Measurements from ENCODE around the gene INHBB.
"Not testable (repeated sequence)": the region's sequence is repeated elsewhere in the genome, so short reads cannot be mapped to it uniquely, and the experiment has no call there.

INHBB gene

GRCh38 chr2:120346026-120346666 is at the start of gene INHBB:
TSS of gene INHBB (plus strand) at chr2:120346136. CDS start at chr2:120346189, 53 bp downstream.
- no peak for FAIRE-seq

DNA sequence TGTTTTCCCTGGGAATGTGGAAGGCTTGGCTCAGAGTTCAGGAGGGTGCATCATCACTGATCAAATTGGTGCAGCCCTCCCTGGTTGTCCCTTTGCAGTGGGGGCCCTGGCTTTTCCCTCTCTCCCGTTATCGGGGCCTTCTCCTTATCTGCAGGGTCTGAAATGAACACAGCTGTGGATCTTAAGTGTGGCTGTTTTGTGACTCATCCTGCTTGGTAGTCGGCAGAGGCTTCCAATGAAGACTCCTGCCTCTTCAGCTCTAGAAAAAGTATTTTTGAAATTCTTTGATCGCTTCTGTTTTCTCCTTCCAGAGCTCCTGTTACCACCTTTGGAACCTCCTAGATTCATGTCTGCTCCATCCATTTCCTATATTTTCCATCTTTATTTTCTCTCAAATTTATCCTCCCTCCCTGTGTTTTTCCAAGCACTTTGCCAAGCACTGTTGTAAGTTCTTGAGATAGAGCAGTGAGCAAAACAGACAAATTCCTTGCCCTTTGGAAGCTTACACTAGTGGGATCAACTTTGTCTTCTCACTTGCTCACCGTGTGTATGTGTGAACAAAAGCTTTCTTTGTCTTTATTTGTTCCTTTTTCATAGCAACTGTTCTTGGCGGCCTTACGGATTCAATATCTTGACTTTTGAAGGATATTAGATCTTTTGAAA is 47.6 kb upstream of the INHBB start:
- FAIRE-seq: no peak

- no peak for FAIRE-seq
Measured at GRCh38 chr2:120299004-120299403, 46.9 kb upstream of the INHBB start.

DNA sequence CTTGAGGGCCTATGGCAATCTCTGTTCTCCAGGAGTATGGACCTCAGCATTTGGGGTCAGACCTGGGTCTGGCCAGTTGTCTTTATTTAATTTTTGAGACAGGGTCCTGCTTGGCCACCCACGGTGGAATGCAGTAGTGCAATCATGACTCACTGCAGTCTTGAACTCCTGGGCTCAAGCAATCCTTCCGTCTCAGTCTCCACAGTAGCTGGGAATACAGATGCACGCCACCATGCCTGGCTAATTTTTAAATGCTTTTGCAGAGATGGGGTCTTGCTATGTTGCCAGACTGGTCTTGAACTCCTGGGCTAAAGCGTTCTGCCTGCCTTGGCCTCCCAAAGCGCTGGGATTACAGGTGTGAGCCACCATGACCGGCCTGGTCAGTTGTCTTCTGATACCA is 46.4 kb upstream of the INHBB start:
- no peak for FAIRE-seq

- no peak for FAIRE-seq
Measured at GRCh38 chr2:120300385-120300784, 45.6 kb upstream of the INHBB start.

DNA sequence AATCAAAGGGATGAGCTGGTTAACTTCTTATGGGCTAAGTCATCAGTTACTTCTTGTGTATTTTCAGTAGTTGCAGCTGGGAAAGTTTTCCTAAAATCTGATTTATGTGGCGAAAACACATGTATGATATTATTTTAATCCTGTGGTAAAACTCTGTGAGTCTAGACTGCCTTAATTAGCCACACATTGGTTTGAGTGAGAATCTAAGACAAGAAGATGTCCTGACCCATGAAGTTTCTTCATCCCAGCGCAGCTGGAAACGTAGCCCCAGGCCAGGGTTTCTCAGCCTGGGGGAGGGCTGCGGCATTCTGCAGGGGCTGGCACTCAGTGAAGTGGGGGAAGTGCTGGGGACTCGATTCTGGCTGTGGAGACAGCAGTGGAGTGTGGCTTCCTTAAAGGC is 44.7 kb upstream of the INHBB start:
- FAIRE-seq: no peak

DNA sequence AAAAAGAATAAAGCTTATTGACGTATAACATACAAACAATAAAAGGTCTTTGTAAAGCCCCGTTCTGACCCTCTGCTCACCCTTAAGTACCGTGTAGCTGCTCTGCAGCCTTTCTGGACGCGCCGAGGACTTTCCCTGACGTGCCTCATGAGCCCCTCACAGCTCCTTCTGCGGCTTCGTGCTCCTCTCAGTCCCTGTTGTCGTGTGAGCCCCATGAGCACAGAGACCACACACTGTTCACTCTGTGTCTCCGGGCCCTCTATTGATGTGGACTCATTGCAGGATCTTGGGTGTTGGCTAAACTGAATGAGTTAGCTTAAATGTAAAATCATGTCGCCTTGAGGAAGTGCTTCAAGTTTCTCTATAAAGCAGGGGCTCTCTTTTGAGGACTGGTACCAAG is 43.6 kb upstream of the INHBB start:
- no peak for FAIRE-seq

DNA sequence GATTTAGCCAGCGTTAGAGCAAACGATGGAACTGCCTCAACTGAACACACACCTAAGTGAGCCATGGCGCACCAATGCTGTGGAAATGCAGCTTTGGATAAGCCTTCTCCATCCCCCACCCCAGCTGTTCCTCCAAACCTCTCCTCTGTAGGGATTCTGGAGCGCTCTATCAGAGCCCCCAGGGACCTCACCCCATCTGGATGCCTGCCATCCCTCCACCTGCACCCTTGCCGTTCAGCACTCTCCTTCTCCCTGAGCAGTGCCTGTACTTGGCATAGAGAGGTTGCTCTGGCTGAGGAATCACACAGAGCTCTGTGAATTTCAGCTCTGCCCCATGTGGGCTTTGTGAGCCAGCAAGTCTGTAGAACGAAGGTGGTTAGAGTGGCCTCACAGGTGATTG is 42.8 kb upstream of the INHBB start:
- no peak for FAIRE-seq

GRCh38 chr2:120305296-120305695 is 40.6 kb upstream of the INHBB start:
- no peak for FAIRE-seq

DNA sequence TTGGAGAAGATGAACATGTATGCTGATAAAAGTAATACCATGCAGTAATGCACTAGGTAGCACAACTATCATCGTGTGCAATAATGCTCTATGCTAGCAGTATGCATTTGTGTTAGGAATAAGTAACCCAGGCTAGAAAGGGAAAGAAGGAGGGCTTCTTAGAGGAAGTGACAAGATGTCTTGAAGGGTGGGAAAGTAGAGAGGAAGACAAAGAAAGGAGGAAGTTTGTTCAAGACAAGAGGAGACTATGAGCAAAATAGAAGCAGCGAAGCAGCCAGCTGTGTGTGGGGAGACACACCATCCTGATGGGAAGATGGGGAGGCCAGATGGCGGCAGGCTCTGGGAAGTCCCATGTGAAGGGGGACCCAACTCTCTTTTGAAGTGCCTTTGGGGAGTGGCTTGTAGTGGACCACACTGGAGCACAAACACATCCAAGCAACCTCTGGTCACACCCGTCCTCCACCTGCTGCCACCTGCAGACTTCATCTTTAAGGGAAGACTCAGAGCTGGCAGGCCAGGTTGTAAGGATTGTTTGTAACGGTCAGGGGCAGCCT is 39.9 kb upstream of the INHBB start:
- no peak for FAIRE-seq

DNA sequence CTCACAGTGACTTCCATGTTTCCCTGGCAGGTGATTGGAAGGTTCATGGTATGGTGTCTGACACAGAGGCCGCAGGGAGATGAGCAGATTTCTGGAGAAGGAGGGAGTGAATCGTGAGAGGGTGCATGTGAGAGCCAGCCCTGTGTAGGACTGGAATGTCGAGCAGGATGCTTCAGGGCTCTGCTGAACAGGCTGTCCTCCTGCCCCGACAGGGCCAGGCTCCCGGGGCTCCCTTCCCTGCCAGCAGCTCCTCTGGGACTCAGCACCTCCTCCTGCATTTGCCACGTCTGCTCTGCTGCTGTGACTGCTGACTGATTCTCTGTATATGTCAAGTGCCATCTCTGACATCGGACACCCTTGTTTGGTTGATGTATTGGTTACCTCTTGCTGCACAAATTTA is 38.5 kb upstream of the INHBB start:
- no peak for FAIRE-seq

- FAIRE-seq: no peak
Measured at GRCh38 chr2:120308038-120308910, 37.7 kb upstream of the INHBB start.

DNA sequence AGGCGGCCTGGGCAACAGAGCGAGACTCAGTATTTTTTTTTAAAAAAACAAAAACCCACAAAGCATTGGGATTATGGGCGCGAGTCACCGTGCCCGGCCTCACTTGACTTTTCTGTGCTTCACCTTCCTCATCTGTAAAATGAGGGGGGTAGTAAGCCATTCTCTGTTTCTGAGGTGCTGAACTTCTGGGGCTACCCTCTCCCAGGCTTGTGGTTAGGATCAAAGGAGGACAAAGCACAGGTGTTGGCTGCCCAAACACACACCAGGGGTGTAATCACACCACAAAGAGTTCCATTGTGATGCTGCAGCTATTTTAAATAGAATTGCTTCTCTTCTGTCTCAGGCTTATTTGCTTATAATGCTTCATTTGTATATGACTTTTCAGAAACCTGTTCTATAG is 35.8 kb upstream of the INHBB start:
- FAIRE-seq: no peak

- not testable (repeated sequence) for FAIRE-seq
Measured at GRCh38 chr2:120310841-120311240, 35.1 kb upstream of the INHBB start.

- FAIRE-seq: no peak
Measured at GRCh38 chr2:120312076-120312475, 33.9 kb upstream of the INHBB start.

DNA sequence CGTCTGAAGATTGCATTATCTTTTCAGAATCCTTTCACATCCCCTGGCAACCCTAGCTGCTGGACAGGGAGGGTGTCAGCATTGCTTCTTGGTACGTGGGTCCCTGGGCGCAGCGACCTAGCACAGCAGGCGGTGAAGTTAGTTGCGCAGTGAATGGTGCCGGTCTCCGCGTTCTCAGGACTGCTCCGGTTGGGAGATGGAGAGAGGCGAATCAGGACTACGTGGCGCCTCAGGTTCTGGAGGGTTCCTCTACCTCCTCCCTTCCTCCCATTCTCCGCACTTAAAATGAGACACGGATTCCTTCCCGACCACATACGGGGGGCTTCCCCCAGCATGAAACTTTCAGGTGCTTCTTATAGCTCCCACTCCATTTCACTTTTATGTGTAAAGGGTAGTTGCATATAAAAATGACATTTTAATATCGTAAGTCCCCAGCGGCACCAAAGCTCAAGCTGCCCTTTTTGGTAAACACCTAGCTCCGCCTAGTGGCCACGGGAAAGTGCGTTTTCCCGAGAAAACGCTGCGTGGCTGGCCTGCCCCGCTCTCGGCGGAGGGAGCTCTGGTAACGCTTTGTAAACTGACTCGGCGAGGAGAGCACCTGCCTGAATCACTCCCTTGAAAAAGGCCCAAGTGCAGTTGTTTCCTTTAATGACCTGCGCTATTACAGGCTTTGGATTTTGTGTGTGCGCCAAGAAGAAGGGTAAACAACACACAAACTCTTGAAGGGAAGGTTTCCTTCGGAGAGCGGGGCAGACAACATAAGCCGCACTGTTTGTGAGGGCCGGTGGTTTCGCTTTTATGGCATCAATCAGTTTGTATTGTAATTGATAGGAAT is 32.9 kb upstream of the INHBB start:
- no peak for FAIRE-seq

GRCh38 chr2:120313695-120314615 is 32.0 kb upstream of the INHBB start:
- FAIRE-seq: no peak

- FAIRE-seq: no peak
Measured at GRCh38 chr2:120314690-120315366, 31.1 kb upstream of the INHBB start.

GRCh38 chr2:120315367-120316033 is 30.4 kb upstream of the INHBB start:
- FAIRE-seq: no peak

- no peak for FAIRE-seq
Measured at GRCh38 chr2:120316071-120316470, 29.9 kb upstream of the INHBB start.

Measured in colon (tissue), 2 donors.